ENCODE measurements around the gene CLIC1. TPM values are rescaled to one million over a fixed set of nuclear protein-coding genes. Genes with fewer than 3 reads are reported as not detected.
A peak's percentile ranks its signal among the peaks of the same experiment; 100 is the strongest.

Gene CLIC1
- total and polyA plus RNA-seq, 12 donors = 51.1 to 400 (median 87.9) TPM

DNA sequence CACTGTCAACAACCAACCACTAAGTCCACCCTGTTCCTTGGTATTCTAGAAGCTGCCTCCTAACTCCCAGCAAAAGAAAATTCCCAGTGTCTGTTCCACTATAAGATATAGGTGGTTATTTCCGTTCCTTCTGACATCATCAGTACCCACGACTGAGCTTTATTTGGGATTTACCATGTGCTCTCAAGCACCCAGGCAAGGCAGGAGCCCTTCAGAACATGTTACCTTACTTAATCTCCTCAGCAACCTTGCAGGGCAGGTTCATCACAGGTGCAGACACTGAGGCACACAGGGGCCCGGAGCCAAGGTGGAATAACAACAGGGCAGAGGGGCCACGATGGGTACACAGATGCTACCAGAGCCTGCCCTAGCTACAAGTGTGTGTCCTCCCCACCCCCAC, 44.0 kb downstream of the CLIC1 start:
- WGBS, 2 donors = 79 to 89% methylated on average over 4 of the region's 4 CpGs
- no peaks in the 10 kb centered on the region for H3K9me3 ChIP-seq
- H3K4me1 ChIP-seq = peaks cover 0 to 4% (median 0%) of the 10 kb centered on the region in 9 donors
- no peak overlapping the region for H3K4me3 ChIP-seq
- no peaks in the 10 kb centered on the region for H3K27me3 ChIP-seq
- ATAC-seq = no peak
- DNase-seq = no peak
- no peak overlapping the region for H3K27ac ChIP-seq
- TF ChIP-seq CTCF (IDR thresholded peaks at IDR 0.05) = no peak
- peaks cover 1 to 100% (median 75%) of the 10 kb centered on the region in 9 donors for H3K36me3 ChIP-seq
- intact Hi-C loops (cut with DNase I) = no loop called here

DNA sequence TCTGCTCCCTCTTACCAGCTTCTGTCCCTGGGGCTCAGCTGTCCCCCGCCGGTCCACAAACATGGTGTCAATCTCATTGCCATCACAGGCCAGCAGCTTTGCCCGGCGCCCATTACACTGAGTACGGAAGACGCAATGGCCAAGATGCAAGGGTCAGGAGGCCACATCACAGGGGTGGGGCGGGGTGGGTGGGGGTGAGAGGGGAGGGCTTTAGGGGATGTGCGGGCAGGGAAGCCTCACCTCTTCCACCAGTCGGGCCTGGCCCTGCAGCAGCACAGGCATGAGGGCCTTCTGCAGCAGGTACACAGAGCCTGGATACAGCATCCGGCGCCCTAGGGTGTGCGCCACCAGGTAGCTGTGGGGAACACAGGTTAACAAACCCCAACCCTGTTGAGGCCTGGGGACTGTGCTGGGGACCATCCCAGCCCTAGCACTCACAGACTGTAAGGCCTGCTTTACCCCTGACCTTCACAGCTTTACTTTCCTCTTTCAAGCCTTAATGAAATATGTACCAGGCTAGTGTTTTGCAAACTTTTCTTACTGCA, 44.7 kb downstream of the CLIC1 start:
- Histone ChIP-seq H3K36me3 (peaks cover 5 to 100% (median 79%) of the 10 kb centered on the region in 9 donors), H3K9me3 (no peaks in the 10 kb centered on the region), H3K27ac (no peak overlapping the region), H3K27me3 (no peaks in the 10 kb centered on the region), H3K4me3 (no peak overlapping the region), H3K4me1 (peaks cover 0 to 4% (median 0%) of the 10 kb centered on the region in 9 donors)
- no peak for DNase-seq
- WGBS, 2 donors = 94 to 95% methylated on average over 12 of the region's 12 CpGs
- no peak for ATAC-seq
- TF ChIP-seq CTCF (IDR thresholded peaks at IDR 0.05) = no peak
- intact Hi-C loops (cut with DNase I) = no loop called here

- ATAC-seq = no peak
- Histone ChIP-seq H3K4me3 (no peak overlapping the region), H3K27me3 (no peaks in the 10 kb centered on the region), H3K36me3 (peaks cover 5 to 100% (median 77%) of the 10 kb centered on the region in 9 donors), H3K4me1 (peaks cover 0 to 4% (median 0%) of the 10 kb centered on the region in 9 donors), H3K27ac (no peak overlapping the region), H3K9me3 (no peaks in the 10 kb centered on the region)
- DNase-seq = no peak
- TF ChIP-seq CTCF (IDR thresholded peaks at IDR 0.05) = no peak
- intact Hi-C loops (cut with DNase I) = no loop called here
- WGBS, 2 donors = 89 to 92% methylated on average over 6 of the region's 6 CpGs
Measured at GRCh38 chr6:31691078-31691463, 45.3 kb downstream of the CLIC1 start.

DNA sequence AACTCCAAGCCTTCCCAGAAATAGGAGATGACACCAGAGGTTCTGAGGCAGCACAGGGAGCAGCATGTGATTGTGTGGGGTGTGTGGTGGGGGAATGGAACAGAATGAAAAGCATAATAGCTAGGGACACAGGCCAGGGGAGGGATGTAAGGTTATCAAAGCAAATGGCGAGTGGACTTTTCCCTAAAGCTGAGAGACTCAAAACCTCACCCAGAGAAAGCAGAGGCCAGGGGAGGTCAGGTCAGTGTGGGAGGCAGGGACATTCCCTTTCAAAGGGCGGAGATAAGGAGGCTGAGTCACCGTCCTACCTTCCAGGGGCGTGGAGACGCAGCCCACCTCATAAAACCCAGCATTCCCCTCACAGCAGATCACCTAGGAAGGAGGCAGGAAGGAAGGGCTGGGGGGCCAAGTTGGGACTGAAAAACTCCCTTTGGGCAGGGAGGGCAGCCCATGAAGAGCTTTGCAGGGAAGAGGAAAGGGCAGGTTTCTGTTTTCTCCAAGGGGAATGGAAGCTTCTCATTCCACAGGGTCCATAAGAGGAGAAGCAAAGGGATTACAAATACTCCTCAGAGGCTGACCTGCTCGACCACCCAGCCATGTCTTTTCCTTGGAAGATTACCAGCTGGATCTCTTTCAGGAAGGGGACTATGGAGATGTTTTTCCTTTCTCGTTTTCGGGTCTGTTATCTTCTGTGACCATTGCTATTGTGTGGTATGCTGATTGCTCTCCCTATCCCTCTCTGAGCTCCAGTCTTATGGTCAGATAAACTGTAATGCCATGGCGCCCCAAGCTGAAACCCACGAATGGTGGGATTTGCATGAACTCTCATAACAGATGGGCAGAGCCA, 45.9 kb downstream of the CLIC1 start:
- no peaks in the 10 kb centered on the region for H3K9me3 ChIP-seq
- no peak for DNase-seq
- H3K27ac ChIP-seq = no peak overlapping the region
- peak in 3 of 8 donors; percentile 32 to 49 (median 40) for ATAC-seq
- H3K4me3 ChIP-seq = no peak overlapping the region
- no peaks in the 10 kb centered on the region for H3K27me3 ChIP-seq
- H3K4me1 ChIP-seq = peaks cover 0 to 4% (median 0%) of the 10 kb centered on the region in 9 donors
- intact Hi-C loops (cut with DNase I) = no loop called here
- no peak for TF ChIP-seq CTCF (IDR thresholded peaks at IDR 0.05)
- peaks cover 5 to 100% (median 75%) of the 10 kb centered on the region in 9 donors for H3K36me3 ChIP-seq
- 65 to 75% methylated on average over 10 of the region's 10 CpGs for WGBS, 2 donors

Measured in heart right ventricle (tissue), 16 donors.